K562 (cell line): ENCODE measurements around the gene PNPLA2.

ENCODE experiments used
- ETV6 ChIP-seq, 3 experiments: fragments of 150-350 bp in 1 of 3; sonication (generic) in 1 of 3; formaldehyde crosslinking in 1 of 3; IDR thresholded peaks; 2 replicates each; pipeline versions ENCODE4 v1.6.1 to v1.8.0; 2014 to 2022; ENCODE audit warnings: borderline replicate concordance in 2 of 3, low read depth in 2 of 3, antibody characterized with exemption in 1 of 3, low read length in 1 of 3, mild to moderate bottlenecking in 1 of 3, missing genetic modification reagents in 1 of 3
- PML ChIP-seq: IDR thresholded peaks from 2 replicates; pipeline ENCODE4 v1.6.1; 2012; ENCODE audit warnings: low read length, inconsistent platforms
- ZNF695 ChIP-seq: fragments of 450-650 bp; formaldehyde crosslinking; IDR thresholded peaks from 2 replicates; pipeline ENCODE4 v1.4.0; 2020; ENCODE audit warnings: mild to moderate bottlenecking, moderate library complexity
- TF ChIP-seq, protein P1 (sequence below): fragments of 450-650 bp; IDR thresholded peaks from 2 replicates; pipeline ENCODE4 v1.6.1; 2018; ENCODE audit warnings: mild to moderate bottlenecking, low read depth; ENCODE audit not compliant: partially characterized antibody

- TF ChIP-seq PML (no peak), ZNF695 (CRISPR knock-in tag) (no peak), ETV6 (IDR thresholded peaks at IDR 0.05; ENCODE audit: borderline replicate concordance in 1 of 2, low read depth in 2 of 2, low read length in 1 of 2) (no peak), ETV6 (CRISPR knock-in tag; IDR thresholded peaks at IDR 0.05; ENCODE audit: borderline replicate concordance) (no peak)
- TF ChIP-seq, protein P1, sequence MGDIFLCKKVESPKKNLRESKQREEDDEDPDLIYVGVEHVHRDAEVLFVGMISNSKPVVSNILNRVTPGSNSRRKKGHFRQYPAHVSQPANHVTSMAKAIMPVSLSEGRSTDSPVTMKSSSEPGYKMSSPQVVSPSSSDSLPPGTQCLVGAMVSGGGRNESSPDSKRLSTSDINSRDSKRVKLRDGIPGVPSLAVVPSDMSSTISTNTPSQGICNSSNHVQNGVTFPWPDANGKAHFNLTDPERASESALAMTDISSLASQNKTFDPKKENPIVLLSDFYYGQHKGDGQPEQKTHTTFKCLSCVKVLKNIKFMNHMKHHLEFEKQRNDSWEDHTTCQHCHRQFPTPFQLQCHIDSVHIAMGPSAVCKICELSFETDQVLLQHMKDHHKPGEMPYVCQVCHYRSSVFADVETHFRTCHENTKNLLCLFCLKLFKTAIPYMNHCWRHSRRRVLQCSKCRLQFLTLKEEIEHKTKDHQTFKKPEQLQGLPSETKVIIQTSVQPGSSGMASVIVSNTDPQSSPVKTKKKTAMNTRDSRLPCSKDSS: no peak
These were observed 23.3 kb downstream of the PNPLA2 start for GRCh38 chr11:841981-842369.
